K562 (cell line): ENCODE measurements around the gene HDHD3. TPM values are rescaled to one million over a fixed set of nuclear protein-coding genes. Genes with fewer than 3 reads are reported as not detected.

Experiments
- ATF6 ChIP-seq: sonication (generic); formaldehyde crosslinking; IDR thresholded peaks from 2 replicates; pipeline ENCODE4 v1.4.0; 2020; ENCODE audit warnings: mild to moderate bottlenecking, missing genetic modification reagents
- BRF2 ChIP-seq: IDR thresholded peaks from 3 replicates; pipeline ENCODE4 v1.6.1; 2011; ENCODE audit warnings: borderline replicate concordance, mild to moderate bottlenecking; ENCODE audit not compliant: insufficient read length, insufficient read depth
- C11orf30 ChIP-seq: fragments of 450-650 bp; IDR thresholded peaks from 2 replicates; pipeline ENCODE4 v1.6.1; 2016; ENCODE audit warnings: low read depth, mild to moderate bottlenecking
- CEBPB ChIP-seq: fragments of 450-650 bp; IDR thresholded peaks from 2 replicates; pipeline ENCODE4 v1.6.1; 2016; ENCODE audit warnings: missing genetic modification characterization, missing compliant biosample characterization
- CREB3L1 ChIP-seq: fragments of 450-650 bp; IDR thresholded peaks from 2 replicates; pipeline ENCODE4 v1.6.1; 2014; ENCODE audit warnings: low read depth, mild to moderate bottlenecking, moderate library complexity, borderline replicate concordance
- EGR1 ChIP-seq: fragments of 450-650 bp; conservative IDR thresholded peaks from 2 replicates; pipeline ENCODE4 v1.6.1; 2017; ENCODE audit warnings: mild to moderate bottlenecking
- EP400 ChIP-seq: fragments of 450-650 bp; IDR thresholded peaks from 2 replicates; pipeline ENCODE4 v1.6.1; 2017; ENCODE audit warnings: antibody characterized with exemption, mild to moderate bottlenecking, moderate library complexity
- GABPA ChIP-seq: fragments of 200-800 bp; sonication (Bioruptor generic); conservative IDR thresholded peaks from 2 replicates; pipeline ENCODE4 v1.6.1; 2016; ENCODE audit warnings: low read depth, missing genetic modification characterization, missing compliant biosample characterization
- HMGXB4 ChIP-seq: sonication (generic); formaldehyde crosslinking; IDR thresholded peaks from 2 replicates; pipeline ENCODE4 v1.8.1; 2023; ENCODE audit warnings: mild to moderate bottlenecking, missing genetic modification reagents
- MYBL2 ChIP-seq, 2 experiments: fragments of 450-650 bp in 1 of 2; sonication (generic) in 1 of 2; formaldehyde crosslinking in 1 of 2; IDR thresholded peaks; 2 replicates each; pipeline versions ENCODE4 v1.6.1 to v1.8.1; 2017 to 2022; ENCODE audit warnings: borderline replicate concordance in 1 of 2, inconsistent platforms in 1 of 2, low read depth in 1 of 2, mild to moderate bottlenecking in 1 of 2, missing genetic modification reagents in 1 of 2, moderate library complexity in 1 of 2
- NRF1 ChIP-seq, 2 experiments: fragments of 450-650 bp; IDR thresholded peaks in 1 of 2; conservative IDR thresholded peaks in 1 of 2; 2 replicates each; pipeline ENCODE4 v1.6.1; 2014; ENCODE audit warnings: mild to moderate bottlenecking in 2 of 2
- SMAD4 ChIP-seq: fragments of 250-450 bp; sonication (Bioruptor Pico); conservative IDR thresholded peaks from 2 replicates; pipeline ENCODE4 v1.8.0; 2021; ENCODE audit warnings: inconsistent platforms, mild to moderate bottlenecking, moderate library complexity
- SMARCC2 ChIP-seq: fragments of 450-650 bp; IDR thresholded peaks from 2 replicates; pipeline ENCODE4 v1.6.1; 2017; ENCODE audit warnings: antibody characterized with exemption, moderate library complexity, mild to moderate bottlenecking, low read depth
- STAT6 ChIP-seq: sonication (generic); formaldehyde crosslinking; IDR thresholded peaks from 2 replicates; pipeline ENCODE4 v1.8.1; 2023; ENCODE audit warnings: mild to moderate bottlenecking, missing genetic modification reagents
- USF2 ChIP-seq: sonication (generic); formaldehyde crosslinking; IDR thresholded peaks from 2 replicates; pipeline ENCODE4 v1.5.0; 2020; ENCODE audit warnings: missing genetic modification reagents
- polyA plus RNA-seq, 8 experiments: library from polyadenylated mRNA; depleted of rRNA in 4 of 8; stranded (reverse) in 5 of 8; unstranded in 3 of 8; fragments of >200 nt; fragmentation: Nextera tagmentation in 2 of 8; fragmentation: Illumina TruSeq in 1 of 8; extraction: Ambion mirVana in 2 of 8; extraction: Trizol in 1 of 8; gene quantifications; 2 replicates each; pipeline versions ENCODE4 v1.2.1 to v1.2.3, GENCODE V29; 2011 to 2014; ENCODE audit warnings: inconsistent platforms in 1 of 8, missing spikeins in 1 of 8
- total RNA-seq, 7 experiments: library from RNA; depleted of rRNA in 6 of 7; stranded (reverse); fragments of >200 nt in 6 of 7; fragmentation: Illumina TruSeq in 2 of 7; extraction: Trizol in 2 of 7; gene quantifications; 2 replicates each; pipeline versions ENCODE4 v1.2.1 to v1.2.3, GENCODE V29; 2011 to 2021; ENCODE audit warnings: low replicate concordance in 1 of 7

The HDHD3 gene
- total and polyA plus RNA-seq, 9 of the 15 experiments (the other 6 are each of a cell fraction or from before 2014, with no cell fraction given), result 1.1 to 19.1 (median 10.9) TPM

- TF ChIP-seq MYBL2 (IDR thresholded peaks at IDR 0.05; ENCODE audit: low read depth) (no peak), MYBL2 (CRISPR knock-in tag; IDR thresholded peaks at IDR 0.05; ENCODE audit: borderline replicate concordance) (no peak), SMARCC2 (peak; percentile 21; the same call in 1 of the 2 replicates), HMGXB4 (CRISPR knock-in tag) (peak; percentile 43; the same call in 1 of the 2 replicates), EP400 (peak; percentile 77), C11orf30 (peak; percentile 86), GABPA (tag) (peak; percentile 92), EGR1 (peak; percentile 60), USF2 (CRISPR knock-in tag) (no peak), STAT6 (no peak), CREB3L1 (0 out of 2 replicates have a peak, but pooled peaks have one; percentile 30), NRF1 (conservative IDR thresholded peaks at IDR 0.05 in 1 of 2, IDR thresholded peaks at IDR 0.05 in 1 of 2) (peak; percentile 56 to 65), SMAD4 (CRISPR knock-in tag) (peak; percentile 19; the same call in 1 of the 2 replicates), ATF6 (0 out of 2 replicates have a peak, but pooled peaks have one; percentile 75), CEBPB (tag) (no peak), BRF2 (no peak)
These were observed 36.6 kb downstream of the HDHD3 start, which contains the start of gene WDR31 (continued) for GRCh38 chr9:113340011-113340699.
